22Rv1 (cell line): ENCODE results near the gene JADE1.

Experiments used
- H3K27ac ChIP-seq: fragments of 450-650 bp; 2 replicates; pipeline ENCODE4 v1.5.1; 2017
- CTCF ChIP-seq: fragments of 450-650 bp; IDR thresholded peaks from 2 replicates; pipeline ENCODE4 v1.5.1; 2017; ENCODE audit warnings: mild to moderate bottlenecking
- ZFX ChIP-seq: fragments of 450-650 bp; IDR thresholded peaks from 2 replicates; pipeline ENCODE4 v1.6.1; 2017; ENCODE audit warnings: antibody characterized with exemption, borderline replicate concordance

Gene JADE1

GRCh38 chr4:128908735-128909134 is 99.2 kb downstream of the JADE1 start:
- no peak overlapping the region for H3K27ac ChIP-seq
- no peak for TF ChIP-seq CTCF
- no peak for TF ChIP-seq ZFX

GRCh38 chr4:128913228-128913627 is 103.7 kb downstream of the JADE1 start:
- H3K27ac ChIP-seq = no peak overlapping the region
- TF ChIP-seq CTCF = no peak
- TF ChIP-seq ZFX = no peak

- no peak overlapping the region for H3K27ac ChIP-seq
- no peak for TF ChIP-seq CTCF
- no peak for TF ChIP-seq ZFX
Observed at GRCh38 chr4:128915544-128915943, 106.0 kb downstream of the JADE1 start.

- TF ChIP-seq CTCF = no peak
- TF ChIP-seq ZFX = no peak
- no peak overlapping the region for H3K27ac ChIP-seq
Observed at GRCh38 chr4:128916832-128917231, 107.3 kb downstream of the JADE1 start.

GRCh38 chr4:128917781-128918180 is 108.3 kb downstream of the JADE1 start:
- TF ChIP-seq CTCF (no peak), ZFX (no peak)
- H3K27ac ChIP-seq = no peak overlapping the region

- no peak for TF ChIP-seq CTCF
- no peak for TF ChIP-seq ZFX
- no peak overlapping the region for H3K27ac ChIP-seq
Observed at GRCh38 chr4:128921954-128922353, 112.5 kb downstream of the JADE1 start.
